GM12878 (cell line): ENCODE results near the gene LIMS2. TPM values are rescaled to one million over a fixed set of nuclear protein-coding genes. Genes with fewer than 3 reads are reported as not detected.

Experiments used
- ATAC-seq: fragments of 200-7000 bp; cut with Tn5 transposase; 3 replicates; pipeline ENCODE4 v1.9.1; 2020; ENCODE audit warnings: mild to moderate bottlenecking, moderate library complexity
- BruUV-seq: library from RNA; stranded (reverse); fragments of 400-500 nt; replicated peaks from 2 replicates; lab custom pipeline; 2021; lab: Mats Ljungman, UMichigan
- CTCF ChIA-PET: fragments of 300-600 bp; sonication (Branson Sonifier 250); formaldehyde crosslinking; extraction: SDS; loops from one replicate; lab custom pipeline; 2021; ENCODE audit warnings: inconsistent platforms; lab: Yijun Ruan, JAX
- POLR2A ChIA-PET: fragments of 350-600 bp; formaldehyde crosslinking; extraction: SDS; loops from one replicate; lab custom pipeline; 2021; ENCODE audit warnings: inconsistent platforms; lab: Charles Lee
- RAD21 ChIA-PET: fragments of 300-600 bp; sonication (Branson Sonifier 250); formaldehyde crosslinking; loops from one replicate; lab custom pipeline; 2023; ENCODE audit warnings: antibody characterized with exemption; ENCODE audit not compliant: unreplicated experiment; lab: Charles Lee
- SMC1A ChIA-PET: fragments of 300-600 bp; sonication (Branson Sonifier 250); formaldehyde crosslinking; loops from one replicate; lab custom pipeline; 2023; ENCODE audit not compliant: unreplicated experiment, uncharacterized antibody; lab: Charles Lee
- DNase-seq: peaks from one replicate; pipeline ENCODE4 v3.0.0-alpha.2; 2011; ENCODE audit warnings: low read depth, low spot score
- FAIRE-seq: peaks from 3 replicates; lab custom pipeline; 2011; peaks lifted over from hg19 to GRCh38; lab: Jason Lieb, UNC
- H2AFZ ChIP-seq: 2 replicates; pipeline ENCODE4 v1.6.0; 2011; ENCODE audit warnings: low read depth, low read length, control low read depth; ENCODE audit not compliant: control insufficient read depth
- H3K27ac ChIP-seq: 2 replicates; pipeline ENCODE4 v1.5.1; 2011; ENCODE audit warnings: control low read depth; ENCODE audit not compliant: control insufficient read depth, insufficient read depth
- H3K27me3 ChIP-seq, 2 experiments: replicated peaks in 1 of 2; 2 replicates each; pipeline versions ENCODE4 v1.6.0 to v1.6.1; 2011; ENCODE audit warnings: low read length in 1 of 2; ENCODE audit not compliant: control insufficient read depth in 2 of 2, insufficient read depth in 2 of 2
- H3K36me3 ChIP-seq, 2 experiments: 2 replicates each; pipeline ENCODE4 v1.5.1; 2011; ENCODE audit warnings: low read length in 1 of 2; ENCODE audit not compliant: control insufficient read depth in 2 of 2, insufficient read depth in 2 of 2
- H3K4me1 ChIP-seq: 2 replicates; pipeline ENCODE4 v1.6.1; 2011; ENCODE audit warnings: mild to moderate bottlenecking, low read length, moderate library complexity, mixed read lengths; ENCODE audit not compliant: control insufficient read depth, insufficient read depth
- H3K4me2 ChIP-seq: 2 replicates; pipeline ENCODE4 v1.6.0; 2011; ENCODE audit warnings: control low read depth; ENCODE audit not compliant: control insufficient read depth, insufficient read depth
- H3K4me3 ChIP-seq: fragments of 200-600 bp; sonication (generic); 2 replicates; pipeline ENCODE4 v1.5.1; 2016
- H3K79me2 ChIP-seq: 2 replicates; pipeline ENCODE4 v1.6.0; 2011; ENCODE audit warnings: low read length; ENCODE audit not compliant: control insufficient read depth, insufficient read depth
- H3K9ac ChIP-seq: 2 replicates; pipeline ENCODE4 v1.8.0; 2011; ENCODE audit warnings: low read length, control low read depth, mixed read lengths; ENCODE audit not compliant: control insufficient read depth, insufficient read depth
- H3K9me3 ChIP-seq: replicated peaks from 3 replicates; pipeline ENCODE4 v1.5.1; 2011; ENCODE audit warnings: mild to moderate bottlenecking, low read length; ENCODE audit not compliant: control insufficient read depth, insufficient read depth
- H4K20me1 ChIP-seq: 2 replicates; pipeline ENCODE4 v1.6.0; 2011; ENCODE audit not compliant: control insufficient read depth, insufficient read depth
- CBFB ChIP-seq: IDR thresholded peaks from 2 replicates; pipeline ENCODE4 v1.6.1; 2016; ENCODE audit warnings: antibody characterized with exemption, low read depth
- CREM ChIP-seq: IDR thresholded peaks from 2 replicates; pipeline ENCODE4 v1.6.1; 2014; ENCODE audit warnings: antibody characterized with exemption, low read depth
- GATAD2B ChIP-seq: fragments of 450-650 bp; conservative IDR thresholded peaks from 2 replicates; pipeline ENCODE4 v1.6.1; 2017; ENCODE audit warnings: low read depth, mild to moderate bottlenecking, moderate library complexity
- JUNB ChIP-seq: IDR thresholded peaks from 2 replicates; pipeline ENCODE4 v1.6.1; 2016; ENCODE audit warnings: antibody characterized with exemption, mild to moderate bottlenecking
- RAD51 ChIP-seq: fragments of 450-650 bp; IDR thresholded peaks from 2 replicates; pipeline ENCODE4 v1.6.1; 2016; ENCODE audit warnings: moderate library complexity, mild to moderate bottlenecking, inconsistent platforms
- USF2 ChIP-seq: IDR thresholded peaks from 2 replicates; pipeline ENCODE4 v1.6.1; 2011; ENCODE audit warnings: low read depth, low read length, improper control_type of control experiment, borderline replicate concordance
- ZSCAN29 ChIP-seq: fragments of 450-650 bp; IDR thresholded peaks from 2 replicates; pipeline ENCODE4 v1.6.1; 2017; ENCODE audit warnings: mild to moderate bottlenecking, moderate library complexity
- whole genome bisulfite sequencing: methylation state at CpG from one replicate; pipeline ENCODE4 v1.1.6; 2016; ENCODE audit warnings: low lambda C conversion rate; ENCODE audit not compliant: insufficient replicate concordance, insufficient coverage; ENCODE audit errors: missing lambda C conversion rate; 5-methylcytosine and 5-hydroxymethylcytosine counted together
- in situ Hi-C: fragments of 300-500 bp; cut with MboI; formaldehyde crosslinking; loops from 9 replicates; pipeline ENCODE4 v1.14.3; 2018; ENCODE audit warnings: mixed read lengths
- intact Hi-C: fragments of 100-400 bp; cut with micrococcal nuclease; formaldehyde crosslinking; loops from one replicate; pipeline ENCODE4 v1.14.2; 2022; ENCODE audit not compliant: unreplicated experiment
- polyA plus RNA-seq, 11 experiments: library from polyadenylated mRNA; depleted of rRNA in 4 of 11; unstranded in 6 of 11; stranded (reverse) in 5 of 11; fragments of >200 nt; fragmentation: Nextera tagmentation in 4 of 11; fragmentation: Illumina TruSeq in 1 of 11; extraction: Ambion mirVana in 4 of 11; extraction: Trizol in 1 of 11; gene quantifications; 1 replicate in 1 of 11; 2 replicates in 10 of 11; pipeline versions ENCODE4 v1.2.1 to v1.2.3, GENCODE V29; 2011 to 2016; ENCODE audit warnings: inconsistent platforms in 2 of 11, missing spikeins in 2 of 11, low read depth in 1 of 11
- total RNA-seq, 4 experiments: library from RNA; depleted of rRNA in 3 of 4; stranded (reverse); fragments of >200 nt in 3 of 4; fragmentation: Illumina TruSeq in 1 of 4; extraction: Trizol in 1 of 4; gene quantifications; 2 replicates each; pipeline versions ENCODE4 v1.2.1 to v1.2.3, GENCODE V29; 2013 to 2021
- TF ChIP-seq, protein P1 (sequence below): IDR thresholded peaks from 2 replicates; pipeline ENCODE4 v1.6.1; 2011; ENCODE audit warnings: low read depth, mild to moderate bottlenecking, low read length, moderate library complexity, borderline replicate concordance; ENCODE audit errors: extremely low read depth
- TF ChIP-seq, protein P2 (sequence below): fragments of 450-650 bp; IDR thresholded peaks from 2 replicates; pipeline ENCODE4 v1.6.1; 2018; ENCODE audit warnings: borderline replicate concordance, mild to moderate bottlenecking; ENCODE audit not compliant: partially characterized antibody

Gene LIMS2
- total and polyA plus RNA-seq, 10 of the 15 experiments (the other 5 are each of a cell fraction or from before 2014, with no cell fraction given) = 0.06 to 0.81 (median 0.16) TPM; not detected in 2

DNA sequence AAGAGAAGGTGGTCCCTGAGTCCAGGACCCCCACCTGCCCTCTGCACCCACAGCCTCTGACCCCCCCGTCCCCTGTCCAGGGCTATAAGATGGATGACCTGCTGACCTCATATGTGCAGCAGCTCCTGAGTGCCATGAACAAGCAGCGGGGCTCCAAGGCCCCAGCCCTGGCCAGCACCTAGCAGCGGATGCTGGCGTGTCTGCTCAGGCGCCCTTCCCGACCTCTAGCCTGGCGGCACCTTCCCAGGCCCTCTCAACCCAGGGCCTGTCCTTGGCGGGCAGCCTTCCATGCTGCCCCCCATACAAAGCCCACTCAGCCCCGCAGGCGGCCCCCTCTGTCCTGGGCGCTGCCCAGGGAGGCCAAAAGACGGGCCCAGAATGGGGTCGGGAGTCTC is 38.1 kb downstream of the LIMS2 start:
- no peak overlapping the region for H3K27ac ChIP-seq

More for the DNA sequence above, 38.1 kb downstream of the LIMS2 start:
- Histone ChIP-seq H3K9me3 (no peaks in the 10 kb centered on the region), H2AFZ (no peak overlapping the region), H4K20me1 (no peaks in the 10 kb centered on the region), H3K36me3 (no peaks in the 10 kb centered on the region), H3K4me3 (no peak overlapping the region), H3K79me2 (no peaks in the 10 kb centered on the region), H3K4me1 (peaks cover 17% of the 10 kb centered on the region), H3K9ac (no peak overlapping the region), H3K27me3 (no peaks in the 10 kb centered on the region), H3K4me2 (no peak overlapping the region)
- FAIRE-seq = no peak
- DNase-seq = no peak
- ATAC-seq = no peak
- ChIA-PET SMC1A (no interaction called here), POLR2A (interaction anchor here (0.5 kb wide), 1 partner anchor 318 kb away, joined by 4 read pairs; no protein-coding TSS in a partner anchor), RAD21 (no interaction called here), CTCF (interaction anchor here (0.5 kb wide), 1 partner anchor 62 kb away, joined by 3 read pairs; no protein-coding TSS in a partner anchor)
- intact Hi-C loops (loop anchor here (5.0 kb wide), 1 partner anchor 40 kb away; no protein-coding TSS in a partner anchor), in situ Hi-C loops (no loop called here)
- no peak for TF ChIP-seq CBFB
- TF ChIP-seq, protein P1, sequence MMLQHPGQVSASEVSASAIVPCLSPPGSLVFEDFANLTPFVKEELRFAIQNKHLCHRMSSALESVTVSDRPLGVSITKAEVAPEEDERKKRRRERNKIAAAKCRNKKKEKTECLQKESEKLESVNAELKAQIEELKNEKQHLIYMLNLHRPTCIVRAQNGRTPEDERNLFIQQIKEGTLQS = no peak
- TF ChIP-seq CREM = no peak
- no peak for TF ChIP-seq RAD51
- TF ChIP-seq, protein P2, sequence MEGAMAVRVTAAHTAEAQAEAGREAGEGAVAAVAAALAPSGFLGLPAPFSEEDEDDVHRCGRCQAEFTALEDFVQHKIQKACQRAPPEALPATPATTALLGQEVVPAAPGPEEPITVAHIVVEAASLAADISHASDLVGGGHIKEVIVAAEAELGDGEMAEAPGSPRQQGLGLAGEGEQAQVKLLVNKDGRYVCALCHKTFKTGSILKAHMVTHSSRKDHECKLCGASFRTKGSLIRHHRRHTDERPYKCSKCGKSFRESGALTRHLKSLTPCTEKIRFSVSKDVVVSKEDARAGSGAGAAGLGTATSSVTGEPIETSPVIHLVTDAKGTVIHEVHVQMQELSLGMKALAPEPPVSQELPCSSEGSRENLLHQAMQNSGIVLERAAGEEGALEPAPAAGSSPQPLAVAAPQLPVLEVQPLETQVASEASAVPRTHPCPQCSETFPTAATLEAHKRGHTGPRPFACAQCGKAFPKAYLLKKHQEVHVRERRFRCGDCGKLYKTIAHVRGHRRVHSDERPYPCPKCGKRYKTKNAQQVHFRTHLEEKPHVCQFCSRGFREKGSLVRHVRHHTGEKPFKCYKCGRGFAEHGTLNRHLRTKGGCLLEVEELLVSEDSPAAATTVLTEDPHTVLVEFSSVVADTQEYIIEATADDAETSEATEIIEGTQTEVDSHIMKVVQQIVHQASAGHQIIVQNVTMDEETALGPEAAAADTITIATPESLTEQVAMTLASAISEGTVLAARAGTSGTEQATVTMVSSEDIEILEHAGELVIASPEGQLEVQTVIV = no peak
- no peak for TF ChIP-seq ZSCAN29
- no peak for TF ChIP-seq USF2
- no peak for TF ChIP-seq GATAD2B
- no peak for TF ChIP-seq JUNB
- BruUV-seq = no TSS peak
- WGBS = 53% methylated on average over 13 of the region's 13 CpGs
